Calu3 (cell line): ENCODE measurements around the gene NDST1. TPM values are rescaled to one million over a fixed set of nuclear protein-coding genes. Genes with fewer than 3 reads are reported as not detected.

ENCODE experiments used
- BruUV-seq: library from RNA; stranded (reverse); fragments of 400-500 nt; replicated peaks from 2 replicates; lab custom pipeline; 2021; lab: Mats Ljungman, UMichigan
- CTCF ChIA-PET: fragments of 300-600 bp; sonication (Branson Sonifier 250); formaldehyde crosslinking; loops from one replicate; lab custom pipeline; 2022; ENCODE audit warnings: antibody characterized with exemption; lab: Charles Lee
- DNase-seq: peaks from one replicate; pipeline ENCODE4 v3.0.0; 2022
- H3K27ac Mint-ChIP-seq: one replicate; pipeline ENCODE4 v1.8.0; 2022; ENCODE audit warnings: mixed read lengths; ENCODE audit not compliant: unreplicated experiment
- H3K27me3 Mint-ChIP-seq: one replicate; pipeline ENCODE4 v1.8.0; 2022; ENCODE audit warnings: mixed read lengths; ENCODE audit not compliant: unreplicated experiment
- H3K36me3 Mint-ChIP-seq: one replicate; pipeline ENCODE4 v1.8.0; 2022; ENCODE audit warnings: mild to moderate bottlenecking, moderate library complexity, mixed read lengths; ENCODE audit not compliant: insufficient read depth, unreplicated experiment
- H3K4me1 Mint-ChIP-seq: one replicate; pipeline ENCODE4 v1.8.0; 2022; ENCODE audit warnings: mild to moderate bottlenecking, low read depth, mixed read lengths; ENCODE audit not compliant: unreplicated experiment
- H3K4me3 Mint-ChIP-seq: one replicate; pipeline ENCODE4 v1.8.0; 2022; ENCODE audit warnings: mild to moderate bottlenecking, low read depth, moderate library complexity, mixed read lengths; ENCODE audit not compliant: unreplicated experiment
- H3K9me3 Mint-ChIP-seq: one replicate; pipeline ENCODE4 v1.8.0; 2022; ENCODE audit warnings: low read depth, mixed read lengths; ENCODE audit not compliant: unreplicated experiment
- intact Hi-C: fragments of 100-400 bp; cut with micrococcal nuclease; formaldehyde crosslinking; loops from one replicate; pipeline ENCODE4 v1.10.0; 2022; ENCODE audit not compliant: unreplicated experiment
- total RNA-seq: library from RNA; stranded (reverse); gene quantifications from 2 replicates; pipeline ENCODE4 v1.2.3, GENCODE V29; 2022
- TF ChIP-seq, protein P1 (sequence below): fragments of 200-600 bp; IDR thresholded peaks from one replicate; pipeline ENCODE4 v1.8.0; 2022; ENCODE audit warnings: antibody characterized with exemption; ENCODE audit not compliant: unreplicated experiment

The NDST1 gene
- total RNA-seq, 1 experiment from 2014 or later = 72.6 TPM

DNA sequence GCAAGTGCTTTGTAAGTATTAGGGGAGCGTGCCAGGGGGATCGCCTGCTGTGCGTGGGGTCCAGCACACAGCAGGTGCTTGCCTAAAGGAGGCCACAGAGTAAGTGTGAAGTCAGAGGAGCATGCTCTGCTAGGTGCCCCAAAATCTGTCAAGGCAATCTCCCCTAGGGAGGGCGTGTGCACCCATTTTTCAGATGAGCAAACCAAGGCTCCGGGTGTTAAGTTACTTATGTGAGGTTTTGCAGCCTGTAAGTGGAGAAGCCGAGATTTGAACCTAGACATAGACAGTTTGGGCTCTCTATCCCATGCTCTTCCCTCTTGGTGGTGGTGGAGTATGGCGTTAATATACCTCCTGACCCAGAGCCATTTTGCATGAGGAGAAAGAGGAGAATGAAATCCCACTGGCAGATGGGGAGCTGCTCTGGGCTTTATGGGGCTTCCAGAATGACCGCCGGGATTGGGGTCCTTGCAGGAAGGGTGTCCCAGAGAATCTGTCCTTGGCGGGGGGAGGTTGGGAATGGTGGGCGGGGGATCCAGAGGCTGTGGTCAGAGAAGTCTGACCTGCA is 14.1 kb downstream of the NDST1 start:
- BruUV-seq = no TSS peak
- no peaks in the 10 kb centered on the region for H3K27me3 Mint-ChIP-seq
- peaks cover 10% of the 10 kb centered on the region for H3K36me3 Mint-ChIP-seq
- no peaks in the 10 kb centered on the region for H3K9me3 Mint-ChIP-seq
- H3K27ac Mint-ChIP-seq = peak overlapping the region; percentile 30
- CTCF ChIA-PET = interaction anchor here (0.6 kb wide), 1 partner anchor 206 kb away, joined by 5 read pairs; no protein-coding TSS in a partner anchor
- no peak for DNase-seq
- H3K4me1 Mint-ChIP-seq = peaks cover 41% of the 10 kb centered on the region
- intact Hi-C loops = loop anchor here (5.0 kb wide), 1 partner anchor 35 kb away; no protein-coding TSS in a partner anchor
- no peak overlapping the region for H3K4me3 Mint-ChIP-seq
- TF ChIP-seq, protein P1, sequence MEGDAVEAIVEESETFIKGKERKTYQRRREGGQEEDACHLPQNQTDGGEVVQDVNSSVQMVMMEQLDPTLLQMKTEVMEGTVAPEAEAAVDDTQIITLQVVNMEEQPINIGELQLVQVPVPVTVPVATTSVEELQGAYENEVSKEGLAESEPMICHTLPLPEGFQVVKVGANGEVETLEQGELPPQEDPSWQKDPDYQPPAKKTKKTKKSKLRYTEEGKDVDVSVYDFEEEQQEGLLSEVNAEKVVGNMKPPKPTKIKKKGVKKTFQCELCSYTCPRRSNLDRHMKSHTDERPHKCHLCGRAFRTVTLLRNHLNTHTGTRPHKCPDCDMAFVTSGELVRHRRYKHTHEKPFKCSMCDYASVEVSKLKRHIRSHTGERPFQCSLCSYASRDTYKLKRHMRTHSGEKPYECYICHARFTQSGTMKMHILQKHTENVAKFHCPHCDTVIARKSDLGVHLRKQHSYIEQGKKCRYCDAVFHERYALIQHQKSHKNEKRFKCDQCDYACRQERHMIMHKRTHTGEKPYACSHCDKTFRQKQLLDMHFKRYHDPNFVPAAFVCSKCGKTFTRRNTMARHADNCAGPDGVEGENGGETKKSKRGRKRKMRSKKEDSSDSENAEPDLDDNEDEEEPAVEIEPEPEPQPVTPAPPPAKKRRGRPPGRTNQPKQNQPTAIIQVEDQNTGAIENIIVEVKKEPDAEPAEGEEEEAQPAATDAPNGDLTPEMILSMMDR = no peak

DNA sequence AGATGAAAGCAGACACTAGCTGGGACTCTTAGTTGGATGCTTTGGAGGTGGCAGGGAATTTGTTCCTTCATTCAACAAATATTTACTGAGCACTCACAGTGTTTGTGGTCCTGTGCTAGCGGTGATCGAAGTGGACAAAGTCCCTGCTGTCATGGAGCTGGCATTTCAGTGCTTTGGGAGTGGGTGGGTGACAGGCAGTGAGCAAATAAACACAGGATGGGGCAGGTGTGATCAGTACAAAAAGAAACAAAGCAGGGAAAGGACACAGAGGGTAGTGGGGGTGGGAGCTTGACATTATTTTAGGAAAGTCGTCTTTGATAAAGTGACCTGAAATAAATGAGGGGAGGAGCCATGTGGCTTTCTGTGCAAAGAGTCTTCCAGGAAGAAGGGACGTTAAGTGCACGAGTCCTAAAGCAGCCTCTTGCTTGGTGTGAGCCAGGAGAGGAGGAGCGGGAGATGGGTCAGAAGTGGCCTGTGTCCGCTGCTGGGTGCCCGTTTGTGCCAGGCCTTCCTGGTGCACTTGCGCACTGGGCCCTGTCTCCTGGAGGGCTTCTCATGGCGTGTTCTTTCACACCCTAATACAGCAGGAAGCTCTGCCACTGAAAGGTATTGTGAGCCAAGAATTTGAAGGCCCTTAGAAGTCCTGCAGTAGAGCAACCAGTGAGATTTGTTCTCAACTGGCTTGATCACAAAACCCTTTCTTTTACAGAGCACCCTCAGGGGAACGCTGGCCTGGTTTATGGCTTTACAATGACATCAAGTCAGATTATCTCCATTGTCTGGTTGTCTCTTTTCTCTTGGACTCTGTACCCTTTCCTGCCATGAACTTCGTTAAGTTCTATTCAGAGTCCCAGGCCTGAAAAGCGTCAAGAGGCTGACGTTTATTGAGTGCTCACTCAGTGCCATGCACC is 14.8 kb downstream of the NDST1 start:
- CTCF ChIA-PET = interaction anchor here (0.6 to 2.5 kb wide), 2 partner anchors 64 to 207 kb away, joined by 5 to 10 read pairs; no protein-coding TSS in a partner anchor
- H3K27me3 Mint-ChIP-seq = no peaks in the 10 kb centered on the region
- TF ChIP-seq, protein P1 = no peak
- H3K27ac Mint-ChIP-seq = peak overlapping the region; percentile 30
- peaks cover 10% of the 10 kb centered on the region for H3K36me3 Mint-ChIP-seq
- BruUV-seq = no TSS peak
- intact Hi-C loops = loop anchor here (1.0 to 5.0 kb wide), 2 partner anchors 35 to 63 kb away; no protein-coding TSS in a partner anchor
- peaks cover 34% of the 10 kb centered on the region for H3K4me1 Mint-ChIP-seq
- H3K4me3 Mint-ChIP-seq = no peak overlapping the region
- H3K9me3 Mint-ChIP-seq = no peaks in the 10 kb centered on the region
- no peak for DNase-seq

GRCh38 chr5:150523472-150524350 is 15.8 kb downstream of the NDST1 start:
- Mint-ChIP-seq H3K9me3 (no peaks in the 10 kb centered on the region), H3K36me3 (peaks cover 6% of the 10 kb centered on the region), H3K27me3 (no peaks in the 10 kb centered on the region), H3K4me1 (peaks cover 25% of the 10 kb centered on the region), H3K27ac (no peak overlapping the region), H3K4me3 (no peak overlapping the region)
- TF ChIP-seq, protein P1 = peak; percentile 63
- CTCF ChIA-PET = interaction anchor here (2.5 kb wide), 1 partner anchor 65 kb away, joined by 10 read pairs; no protein-coding TSS in a partner anchor
- intact Hi-C loops = loop anchor here (1.0 to 5.0 kb wide), 2 partner anchors 36 to 64 kb away; no protein-coding TSS in a partner anchor
- no TSS peak for BruUV-seq
- peak; percentile 52 for DNase-seq

DNA sequence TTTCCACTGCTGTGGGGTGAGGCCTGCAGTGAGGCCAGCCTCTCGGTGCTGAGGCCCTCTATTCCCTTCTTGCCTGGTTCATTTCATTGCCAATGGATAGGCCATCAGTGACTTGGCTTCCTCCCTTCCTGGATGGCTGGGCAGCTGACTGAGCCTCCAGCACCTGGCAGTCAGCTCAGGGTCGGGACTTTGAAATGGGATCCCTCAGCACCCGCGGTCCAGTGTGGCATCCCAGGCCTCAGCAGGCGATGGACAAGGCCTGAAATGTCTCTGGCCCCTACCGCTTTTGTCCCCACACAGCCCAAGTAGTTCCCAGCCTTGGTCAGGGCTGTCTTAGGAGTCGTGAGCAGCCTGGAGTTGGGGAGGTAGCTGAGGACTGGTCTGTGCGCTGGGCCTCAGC is 17.2 kb downstream of the NDST1 start:
- CTCF ChIA-PET = interaction anchor here (2.5 kb wide), 1 partner anchor 66 kb away, joined by 10 read pairs; no protein-coding TSS in a partner anchor
- no peak overlapping the region for H3K4me3 Mint-ChIP-seq
- H3K27me3 Mint-ChIP-seq = no peaks in the 10 kb centered on the region
- no TSS peak for BruUV-seq
- H3K9me3 Mint-ChIP-seq = no peaks in the 10 kb centered on the region
- no peaks in the 10 kb centered on the region for H3K36me3 Mint-ChIP-seq
- peaks cover 25% of the 10 kb centered on the region for H3K4me1 Mint-ChIP-seq
- H3K27ac Mint-ChIP-seq = no peak overlapping the region
- no peak for DNase-seq
- TF ChIP-seq, protein P1 = no peak
- intact Hi-C loops = no loop called here
